ENCODE measurements around the gene RFNG. TPM values are rescaled to one million over a fixed set of nuclear protein-coding genes. Genes with fewer than 3 reads are reported as not detected.

Gene RFNG
- total RNA-seq, 2 donors from 2014 or later = 46.3 to 54.5 TPM

GRCh38 chr17:82029990-82030469, 21.6 kb downstream of the RFNG start:
- no peak for DNase-seq
- Mint-ChIP-seq H3K36me3 (ENCODE audit: low read depth) (peaks cover 15% of the 10 kb centered on the region), H3K4me3 (peak overlapping the region; percentile 55), H3K27me3 (ENCODE audit: insufficient read depth) (no peaks in the 10 kb centered on the region), H3K4me1 (no peaks in the 10 kb centered on the region), H3K27ac (no peak overlapping the region), H3K9me3 (no peaks in the 10 kb centered on the region)
- Histone ChIP-seq H3K4me3 (ENCODE audit: low read length) (no peak overlapping the region), H3K4me1 (ENCODE audit: control insufficient read depth, insufficient read depth, low read length) (no peaks in the 10 kb centered on the region), H3K36me3 (ENCODE audit: control insufficient read depth, insufficient read depth, low read length) (no peaks in the 10 kb centered on the region), H3K9ac (ENCODE audit: extremely low read depth, low read length, poor library complexity, severe bottlenecking) (no peak overlapping the region), H3K27me3 (ENCODE audit: control insufficient read depth, insufficient read depth, low read length, poor library complexity, severe bottlenecking) (no peaks in the 10 kb centered on the region), H3K27ac (ENCODE audit: low read depth, low read length) (no peak overlapping the region), H3K9me3 (ENCODE audit: control insufficient read depth, low read length) (no peaks in the 10 kb centered on the region)
- WGBS, 2 experiments (ENCODE audit: insufficient coverage in 1 of 2, insufficient read length in 1 of 2) = 73 to 88% methylated on average over 16 to 31 of the region's 31 CpGs
- TF ChIP-seq CTCF (conservative IDR thresholded peaks at IDR 0.05) = no peak

GRCh38 chr17:82029391-82029790, 22.2 kb downstream of the RFNG start:
- Mint-ChIP-seq H3K27ac (no peak overlapping the region), H3K4me3 (no peak overlapping the region), H3K36me3 (ENCODE audit: low read depth) (peaks cover 15% of the 10 kb centered on the region), H3K9me3 (no peaks in the 10 kb centered on the region), H3K27me3 (ENCODE audit: insufficient read depth) (no peaks in the 10 kb centered on the region), H3K4me1 (no peaks in the 10 kb centered on the region)
- no peak overlapping the region for H3K9ac ChIP-seq (ENCODE audit: extremely low read depth, low read length, poor library complexity, severe bottlenecking)
- no peaks in the 10 kb centered on the region for H3K27me3 ChIP-seq (ENCODE audit: control insufficient read depth, insufficient read depth, low read length, poor library complexity, severe bottlenecking)
- no peaks in the 10 kb centered on the region for H3K36me3 ChIP-seq (ENCODE audit: control insufficient read depth, insufficient read depth, low read length)
- no peak overlapping the region for H3K4me3 ChIP-seq (ENCODE audit: low read length)
- H3K27ac ChIP-seq (ENCODE audit: low read depth, low read length) = no peak overlapping the region
- TF ChIP-seq CTCF (conservative IDR thresholded peaks at IDR 0.05) = no peak
- no peaks in the 10 kb centered on the region for H3K4me1 ChIP-seq (ENCODE audit: control insufficient read depth, insufficient read depth, low read length)
- WGBS, 2 experiments (ENCODE audit: insufficient coverage in 1 of 2, insufficient read length in 1 of 2) = 92 to 94% methylated on average over 6 to 16 of the region's 16 CpGs
- DNase-seq = no peak
- H3K9me3 ChIP-seq (ENCODE audit: control insufficient read depth, low read length) = no peaks in the 10 kb centered on the region

GRCh38 chr17:82028966-82029365, 22.6 kb downstream of the RFNG start:
- Histone ChIP-seq H3K4me1 (ENCODE audit: control insufficient read depth, insufficient read depth, low read length) (peaks cover 4% of the 10 kb centered on the region), H3K27me3 (ENCODE audit: control insufficient read depth, insufficient read depth, low read length, poor library complexity, severe bottlenecking) (no peaks in the 10 kb centered on the region), H3K27ac (ENCODE audit: low read depth, low read length) (no peak overlapping the region), H3K4me3 (ENCODE audit: low read length) (no peak overlapping the region), H3K9ac (ENCODE audit: extremely low read depth, low read length, poor library complexity, severe bottlenecking) (no peak overlapping the region), H3K9me3 (ENCODE audit: control insufficient read depth, low read length) (no peaks in the 10 kb centered on the region), H3K36me3 (ENCODE audit: control insufficient read depth, insufficient read depth, low read length) (no peaks in the 10 kb centered on the region)
- no peaks in the 10 kb centered on the region for H3K27me3 Mint-ChIP-seq (ENCODE audit: insufficient read depth)
- H3K4me3 Mint-ChIP-seq = no peak overlapping the region
- no peak overlapping the region for H3K27ac Mint-ChIP-seq
- WGBS, 2 experiments (ENCODE audit: insufficient coverage in 1 of 2, insufficient read length in 1 of 2) = 93 to 100% methylated on average over 9 of the region's 9 CpGs
- H3K9me3 Mint-ChIP-seq = no peaks in the 10 kb centered on the region
- H3K4me1 Mint-ChIP-seq = peaks cover 4% of the 10 kb centered on the region
- peaks cover 15% of the 10 kb centered on the region for H3K36me3 Mint-ChIP-seq (ENCODE audit: low read depth)
- DNase-seq = no peak
- TF ChIP-seq CTCF (conservative IDR thresholded peaks at IDR 0.05) = no peak
